Fibroblast of lung (primary cell): ENCODE data around the gene TIAM2.

Experiments
- CTCF ChIP-seq, 2 donors: IDR thresholded peaks in 1 of 2; conservative IDR thresholded peaks in 1 of 2; 1 replicate in 1 of 2; 2 replicates in 1 of 2; pipeline ENCODE4 v1.5.1; 2011 to 2012; ENCODE audit warnings: low read length in 2 of 2, control low read depth in 1 of 2, inconsistent platforms in 1 of 2, low read depth in 1 of 2, mild to moderate bottlenecking in 1 of 2
- EZH2 ChIP-seq: IDR thresholded peaks from 2 replicates; pipeline ENCODE4 v1.5.1; 2012; ENCODE audit warnings: low read length, control low read depth, mild to moderate bottlenecking; ENCODE audit errors: missing control alignments

DNA sequence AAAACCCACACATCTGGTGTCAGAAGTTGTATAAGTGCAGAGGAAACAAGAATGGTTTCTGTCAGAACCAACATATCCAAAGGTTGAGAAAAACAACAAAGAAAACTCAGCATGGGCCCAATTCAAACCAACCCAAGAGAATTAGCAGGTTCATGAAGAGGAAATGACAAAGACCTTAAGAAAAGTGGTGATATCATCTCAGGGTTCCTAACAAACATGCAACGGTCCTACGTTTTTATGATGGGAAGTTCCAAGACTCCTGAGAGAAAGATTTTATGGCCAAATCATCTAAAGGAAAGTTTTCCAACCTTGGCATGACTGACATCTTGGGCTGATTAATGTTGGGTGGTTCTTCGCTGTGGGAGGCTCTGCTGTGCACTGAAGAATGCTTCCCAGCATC lies 296.2 kb downstream of the TIAM2 start:
- TF ChIP-seq EZH2: no peak
- no peak for TF ChIP-seq CTCF (conservative IDR thresholded peaks at IDR 0.05 in 1 of 2, IDR thresholded peaks at IDR 0.05 in 1 of 2; ENCODE audit: low read depth in 1 of 2, low read length in 2 of 2)
